ENCODE measurements around the gene DDAH1. TPM values are rescaled to one million over a fixed set of nuclear protein-coding genes. Genes with fewer than 3 reads are reported as not detected.

Gene DDAH1
- total RNA-seq, 1 experiment from 2014 or later, result 7.9 TPM

DNA sequence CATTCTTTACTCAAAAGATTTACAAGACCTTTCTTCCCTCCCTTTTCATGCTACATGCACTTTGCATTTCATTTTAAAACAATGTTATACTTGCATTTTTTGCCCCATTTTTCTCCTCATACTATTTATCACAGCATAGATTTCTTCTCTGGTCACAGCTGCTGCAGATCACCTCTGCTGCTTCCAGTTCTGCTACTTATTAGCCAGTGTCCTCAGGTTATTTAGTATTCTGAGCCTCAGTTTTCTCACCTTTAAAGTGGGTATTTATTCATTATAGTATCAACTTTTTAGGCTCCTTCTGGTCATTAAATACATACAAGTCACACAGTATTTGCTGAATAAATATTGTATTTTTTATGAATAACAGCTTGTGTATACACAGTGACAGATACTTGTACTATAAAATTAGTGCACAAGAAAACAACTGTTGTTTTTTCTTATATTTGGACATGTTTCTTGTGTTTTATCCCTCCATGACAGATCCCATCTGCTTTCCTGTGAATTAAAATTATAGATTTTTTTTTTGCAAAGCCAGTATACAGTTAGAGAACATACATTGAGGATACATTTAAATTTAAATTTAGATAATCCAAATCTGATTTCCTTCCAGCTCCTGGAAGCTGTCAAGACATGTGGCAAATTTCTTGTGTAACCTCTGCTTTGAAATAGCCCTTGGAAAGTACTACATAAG lies 103.2 kb downstream of the DDAH1 start:
- Mint-ChIP-seq H3K36me3 (ENCODE audit: insufficient read depth, unreplicated experiment) (peaks cover 5% of the 10 kb centered on the region), H3K4me3 (ENCODE audit: unreplicated experiment) (no peak overlapping the region), H3K9me3 (ENCODE audit: unreplicated experiment) (no peaks in the 10 kb centered on the region), H3K27ac (ENCODE audit: low read depth, unreplicated experiment) (no peak overlapping the region), H3K4me1 (ENCODE audit: insufficient read depth, unreplicated experiment) (peaks cover 10% of the 10 kb centered on the region), H3K27me3 (ENCODE audit: insufficient read depth, unreplicated experiment) (no peaks in the 10 kb centered on the region)
- intact Hi-C loops (cut with micrococcal nuclease), result no loop called here
- DNase-seq (ENCODE audit: unreplicated experiment), result no peak
- TF ChIP-seq, protein P1, sequence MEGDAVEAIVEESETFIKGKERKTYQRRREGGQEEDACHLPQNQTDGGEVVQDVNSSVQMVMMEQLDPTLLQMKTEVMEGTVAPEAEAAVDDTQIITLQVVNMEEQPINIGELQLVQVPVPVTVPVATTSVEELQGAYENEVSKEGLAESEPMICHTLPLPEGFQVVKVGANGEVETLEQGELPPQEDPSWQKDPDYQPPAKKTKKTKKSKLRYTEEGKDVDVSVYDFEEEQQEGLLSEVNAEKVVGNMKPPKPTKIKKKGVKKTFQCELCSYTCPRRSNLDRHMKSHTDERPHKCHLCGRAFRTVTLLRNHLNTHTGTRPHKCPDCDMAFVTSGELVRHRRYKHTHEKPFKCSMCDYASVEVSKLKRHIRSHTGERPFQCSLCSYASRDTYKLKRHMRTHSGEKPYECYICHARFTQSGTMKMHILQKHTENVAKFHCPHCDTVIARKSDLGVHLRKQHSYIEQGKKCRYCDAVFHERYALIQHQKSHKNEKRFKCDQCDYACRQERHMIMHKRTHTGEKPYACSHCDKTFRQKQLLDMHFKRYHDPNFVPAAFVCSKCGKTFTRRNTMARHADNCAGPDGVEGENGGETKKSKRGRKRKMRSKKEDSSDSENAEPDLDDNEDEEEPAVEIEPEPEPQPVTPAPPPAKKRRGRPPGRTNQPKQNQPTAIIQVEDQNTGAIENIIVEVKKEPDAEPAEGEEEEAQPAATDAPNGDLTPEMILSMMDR (IDR thresholded peaks at IDR 0.05; ENCODE audit: unreplicated experiment), result no peak
- ChIA-PET POLR2A (interaction anchor here (1.1 kb wide), 1 partner anchor 17 kb away, joined by 3 read pairs; no protein-coding TSS in a partner anchor), CTCF (interaction anchor here (0.6 to 3.0 kb wide), 3 partner anchors 16 to 28 kb away, joined by 3 to 13 read pairs (median 5); no protein-coding TSS in a partner anchor)
- BruUV-seq (replicated peaks), result no TSS peak

DNA sequence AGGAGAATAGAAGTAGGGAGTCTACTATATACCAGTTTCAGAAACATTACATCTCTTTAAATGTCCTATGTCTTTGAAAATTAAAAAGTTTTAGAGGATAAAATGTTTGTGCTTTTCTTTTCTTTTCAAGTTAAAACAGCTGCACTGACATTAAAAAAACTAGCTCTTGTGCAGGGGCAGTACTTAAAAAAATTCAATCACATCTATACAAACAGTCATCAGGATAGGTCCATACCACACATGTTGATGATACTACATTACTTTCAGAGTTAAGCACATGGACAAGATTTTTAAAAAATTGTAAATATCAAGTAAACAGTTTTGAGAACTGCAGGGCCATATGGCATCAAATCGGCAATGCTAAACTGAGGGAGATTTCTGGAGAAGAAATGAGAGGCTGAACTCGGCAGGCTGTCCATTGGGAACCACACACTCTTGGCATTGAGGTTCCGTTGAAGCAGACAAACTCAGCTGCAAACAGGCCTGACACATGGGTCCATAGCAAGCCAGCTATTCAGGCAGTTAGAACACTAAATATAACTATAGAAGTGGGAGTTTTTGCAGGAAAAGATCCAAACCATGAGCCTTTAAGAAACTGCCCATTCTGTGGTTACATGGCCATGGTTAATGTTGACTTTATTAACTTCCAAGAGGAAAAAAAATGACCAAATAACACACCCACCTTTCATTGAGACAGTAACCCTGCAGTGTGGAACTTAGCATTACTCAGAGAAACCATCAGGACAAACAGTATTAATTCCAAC lies 104.0 kb downstream of the DDAH1 start:
- H3K27me3 Mint-ChIP-seq (ENCODE audit: insufficient read depth, unreplicated experiment), result no peaks in the 10 kb centered on the region
- no TSS peak for BruUV-seq (replicated peaks)
- intact Hi-C loops (cut with micrococcal nuclease), result no loop called here
- H3K36me3 Mint-ChIP-seq (ENCODE audit: insufficient read depth, unreplicated experiment), result peaks cover 5% of the 10 kb centered on the region
- peaks cover 10% of the 10 kb centered on the region for H3K4me1 Mint-ChIP-seq (ENCODE audit: insufficient read depth, unreplicated experiment)
- TF ChIP-seq, protein P1 (IDR thresholded peaks at IDR 0.05; ENCODE audit: unreplicated experiment), result no peak
- no peak overlapping the region for H3K27ac Mint-ChIP-seq (ENCODE audit: low read depth, unreplicated experiment)
- no peaks in the 10 kb centered on the region for H3K9me3 Mint-ChIP-seq (ENCODE audit: unreplicated experiment)
- ChIA-PET CTCF (interaction anchor here (0.6 to 3.0 kb wide), 3 partner anchors 17 to 220 kb away, joined by 3 to 13 read pairs (median 3); no protein-coding TSS in a partner anchor), POLR2A (interaction anchor here (0.7 to 1.1 kb wide), 3 partner anchors 11 to 22 kb away, joined by 3 read pairs; no protein-coding TSS in a partner anchor)
- H3K4me3 Mint-ChIP-seq (ENCODE audit: unreplicated experiment), result no peak overlapping the region
- DNase-seq (ENCODE audit: unreplicated experiment), result peak; percentile 19

DNA sequence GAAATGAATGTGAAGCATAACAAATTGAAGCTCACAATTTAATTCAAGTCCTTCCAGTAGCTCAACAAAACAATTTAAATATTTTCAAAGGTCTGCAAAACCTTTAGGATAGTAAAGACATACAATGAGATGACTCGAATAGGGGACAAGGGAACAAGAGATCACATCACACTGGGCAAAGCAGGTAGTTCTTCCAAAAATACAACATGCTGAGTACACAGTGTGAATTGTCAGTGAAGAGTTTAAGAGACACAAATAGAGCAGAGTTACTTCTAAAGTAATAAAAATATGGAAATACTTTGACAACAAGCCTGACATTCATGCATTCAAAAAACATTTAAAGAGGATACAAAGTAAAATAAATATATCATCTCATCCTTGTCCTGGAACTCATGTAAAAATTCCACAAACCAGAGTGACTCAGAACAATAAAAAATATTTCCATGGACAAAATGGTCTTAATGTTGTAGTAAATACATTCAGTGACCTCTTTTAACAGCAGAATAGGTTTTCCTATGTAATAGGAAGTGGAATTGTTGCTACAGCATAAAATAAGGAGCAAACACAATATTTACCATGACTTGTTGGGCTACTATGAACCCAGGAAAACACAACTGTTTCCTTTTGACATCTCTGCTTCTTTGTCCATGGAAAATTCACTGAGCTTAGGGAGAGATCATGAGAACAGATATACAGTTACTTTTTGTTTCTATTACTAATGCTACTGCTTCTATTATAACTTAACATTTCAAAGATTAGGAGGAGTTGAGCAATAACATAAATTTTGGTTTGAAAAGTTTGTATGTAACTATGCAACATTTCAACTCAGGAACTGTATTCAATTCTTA lies 104.9 kb downstream of the DDAH1 start:
- Mint-ChIP-seq H3K27ac (ENCODE audit: low read depth, unreplicated experiment) (peak overlapping the region; percentile 39), H3K4me1 (ENCODE audit: insufficient read depth, unreplicated experiment) (peaks cover 10% of the 10 kb centered on the region), H3K36me3 (ENCODE audit: insufficient read depth, unreplicated experiment) (peaks cover 5% of the 10 kb centered on the region), H3K27me3 (ENCODE audit: insufficient read depth, unreplicated experiment) (no peaks in the 10 kb centered on the region), H3K4me3 (ENCODE audit: unreplicated experiment) (no peak overlapping the region), H3K9me3 (ENCODE audit: unreplicated experiment) (no peaks in the 10 kb centered on the region)
- DNase-seq (ENCODE audit: unreplicated experiment), result no peak
- CTCF ChIA-PET, result interaction anchor here (0.6 to 1.3 kb wide), 2 partner anchors 51 to 132 kb away, joined by 3 to 4 read pairs; no protein-coding TSS in a partner anchor
- POLR2A ChIA-PET, result interaction anchor here (0.7 to 1.0 kb wide), 2 partner anchors 12 to 22 kb away, joined by 3 to 4 read pairs; no protein-coding TSS in a partner anchor
- TF ChIP-seq, protein P1 (IDR thresholded peaks at IDR 0.05; ENCODE audit: unreplicated experiment), result no peak
- intact Hi-C loops (cut with micrococcal nuclease), result no loop called here
- BruUV-seq (replicated peaks), result no TSS peak
